Mucosa of gallbladder (tissue), 1 donor: ENCODE results near the gene PCDHGA1. TPM values are rescaled to one million over a fixed set of nuclear protein-coding genes. Genes with fewer than 3 reads are reported as not detected.
"Not testable (repeated sequence)": the region's sequence is repeated elsewhere in the genome, so short reads cannot be mapped to it uniquely, and the experiment has no call there.

ENCODE experiments used
- DNase-seq: peaks from one replicate; pipeline ENCODE4 v3.0.0-alpha.2; 2020; ENCODE audit warnings: low spot score
- total RNA-seq: library from RNA; stranded (reverse); gene quantifications from one replicate; pipeline ENCODE4 v1.2.1, GENCODE V29; 2021
- donor health status: DM: no; HTN: no; CAD: no.

PCDHGA1 gene
- total RNA-seq, 1 donor from 2014 or later, result 0.72 TPM

DNA sequence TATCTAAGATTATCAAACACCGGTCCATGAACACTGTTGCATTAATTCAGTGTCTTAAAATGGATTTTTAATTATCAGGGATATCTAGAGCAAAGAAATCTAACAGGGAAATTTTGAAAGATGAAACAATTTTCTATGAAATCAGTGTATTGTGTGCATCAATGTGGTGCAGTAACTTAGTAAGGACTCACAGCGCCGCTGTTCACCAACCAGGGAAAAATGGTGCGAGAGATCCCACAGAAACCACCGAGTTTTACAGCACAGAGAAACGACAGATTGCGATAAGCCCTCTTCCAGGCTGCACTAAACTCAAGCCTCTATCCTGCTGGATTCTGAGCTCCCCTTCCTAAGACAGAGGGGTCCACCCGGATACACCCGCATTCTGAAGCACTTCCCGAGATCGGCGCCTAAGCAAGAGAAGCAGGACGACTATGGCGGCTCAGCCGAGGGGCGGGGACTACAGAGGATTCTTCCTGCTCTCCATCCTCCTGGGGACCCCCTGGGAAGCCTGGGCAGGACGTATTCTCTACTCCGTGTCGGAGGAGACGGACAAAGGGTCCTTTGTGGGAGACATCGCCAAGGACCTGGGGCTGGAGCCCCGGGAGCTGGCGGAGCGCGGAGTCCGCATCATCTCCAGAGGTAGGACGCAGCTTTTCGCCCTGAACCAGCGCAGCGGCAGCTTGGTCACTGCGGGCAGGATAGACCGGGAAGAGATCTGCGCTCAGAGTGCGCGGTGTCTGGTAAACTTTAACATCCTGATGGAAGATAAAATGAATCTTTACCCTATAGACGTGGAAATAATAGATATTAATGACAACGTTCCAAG, 52.4 kb downstream of the PCDHGA1 start, which contains the start of gene PCDHGA7:
PCDHGA7 (plus strand) TSS at position 274 of the 826 bp plus-strand sequence; CDS start at position 432, 158 bp downstream.
- no peak for DNase-seq

- no peak for DNase-seq
Measured at GRCh38 chr5:141383345-141383744, 53.0 kb downstream of the PCDHGA1 start.

DNA sequence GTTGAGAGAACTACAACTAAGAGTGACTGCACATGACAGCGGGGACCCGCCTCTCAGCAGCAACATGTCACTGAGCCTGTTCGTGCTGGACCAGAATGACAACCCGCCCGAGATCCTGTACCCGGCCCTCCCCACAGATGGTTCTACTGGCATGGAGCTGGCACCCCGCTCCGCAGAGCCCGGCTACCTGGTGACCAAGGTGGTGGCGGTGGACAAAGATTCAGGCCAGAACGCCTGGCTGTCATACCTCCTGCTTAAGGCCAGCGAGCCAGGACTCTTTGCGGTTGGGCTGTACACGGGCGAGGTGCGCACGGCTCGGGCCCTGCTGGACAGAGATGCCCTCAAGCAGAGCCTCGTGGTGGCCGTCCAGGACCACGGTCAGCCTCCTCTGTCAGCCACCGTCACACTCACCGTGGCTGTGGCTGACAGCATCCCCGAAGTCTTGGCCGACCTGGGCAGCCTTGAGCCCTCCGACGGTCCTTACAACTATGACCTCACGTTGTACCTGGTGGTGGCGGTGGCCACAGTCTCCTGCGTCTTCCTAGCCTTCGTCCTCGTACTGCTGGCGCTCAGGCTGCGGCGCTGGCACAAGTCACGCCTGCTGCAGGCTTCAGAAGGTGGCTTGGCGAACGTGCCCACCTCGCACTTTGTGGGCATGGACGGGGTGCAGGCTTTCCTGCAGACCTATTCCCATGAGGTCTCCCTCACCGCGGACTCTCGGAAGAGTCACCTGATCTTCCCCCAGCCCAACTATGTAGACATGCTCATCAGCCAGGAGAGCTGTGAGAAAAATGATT, 54.4 kb downstream of the PCDHGA1 start:
- no peak for DNase-seq

DNA sequence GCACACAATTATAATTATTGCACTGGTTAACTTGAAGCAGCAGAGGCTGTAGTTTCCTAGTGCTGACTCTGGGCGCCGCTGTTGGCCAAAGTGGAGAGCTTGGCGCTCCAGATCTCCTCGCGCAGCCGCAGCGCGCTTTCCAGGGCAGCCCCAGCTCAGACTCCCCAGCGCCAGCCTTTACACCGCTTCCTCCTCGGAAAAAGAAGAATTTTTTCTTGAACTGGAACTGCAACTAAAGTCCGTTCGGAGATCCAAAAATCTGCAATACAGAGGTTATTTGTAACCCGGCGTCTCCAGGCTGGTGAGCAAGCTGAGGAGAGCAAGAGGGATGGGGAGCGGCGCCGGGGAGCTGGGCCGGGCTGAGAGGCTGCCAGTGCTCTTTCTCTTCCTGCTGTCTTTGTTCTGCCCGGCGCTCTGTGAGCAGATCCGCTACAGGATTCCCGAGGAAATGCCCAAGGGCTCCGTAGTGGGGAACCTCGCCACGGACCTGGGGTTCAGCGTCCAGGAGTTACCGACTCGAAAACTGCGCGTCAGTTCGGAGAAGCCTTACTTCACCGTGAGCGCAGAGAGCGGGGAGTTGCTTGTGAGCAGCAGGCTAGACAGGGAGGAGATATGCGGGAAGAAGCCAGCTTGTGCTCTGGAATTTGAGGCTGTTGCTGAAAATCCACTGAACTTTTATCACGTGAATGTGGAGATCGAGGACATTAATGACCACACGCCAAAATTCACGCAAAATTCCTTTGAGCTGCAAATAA, 57.4 kb downstream of the PCDHGA1 start, which contains the start of gene PCDHGB4:
PCDHGB4 (plus strand) TSS at position 142 of the 755 bp plus-strand sequence; CDS start at position 329, 187 bp downstream.
- not testable (repeated sequence) for DNase-seq

GRCh38 chr5:141388661-141389060, 58.3 kb downstream of the PCDHGA1 start:
- no peak for DNase-seq

DNA sequence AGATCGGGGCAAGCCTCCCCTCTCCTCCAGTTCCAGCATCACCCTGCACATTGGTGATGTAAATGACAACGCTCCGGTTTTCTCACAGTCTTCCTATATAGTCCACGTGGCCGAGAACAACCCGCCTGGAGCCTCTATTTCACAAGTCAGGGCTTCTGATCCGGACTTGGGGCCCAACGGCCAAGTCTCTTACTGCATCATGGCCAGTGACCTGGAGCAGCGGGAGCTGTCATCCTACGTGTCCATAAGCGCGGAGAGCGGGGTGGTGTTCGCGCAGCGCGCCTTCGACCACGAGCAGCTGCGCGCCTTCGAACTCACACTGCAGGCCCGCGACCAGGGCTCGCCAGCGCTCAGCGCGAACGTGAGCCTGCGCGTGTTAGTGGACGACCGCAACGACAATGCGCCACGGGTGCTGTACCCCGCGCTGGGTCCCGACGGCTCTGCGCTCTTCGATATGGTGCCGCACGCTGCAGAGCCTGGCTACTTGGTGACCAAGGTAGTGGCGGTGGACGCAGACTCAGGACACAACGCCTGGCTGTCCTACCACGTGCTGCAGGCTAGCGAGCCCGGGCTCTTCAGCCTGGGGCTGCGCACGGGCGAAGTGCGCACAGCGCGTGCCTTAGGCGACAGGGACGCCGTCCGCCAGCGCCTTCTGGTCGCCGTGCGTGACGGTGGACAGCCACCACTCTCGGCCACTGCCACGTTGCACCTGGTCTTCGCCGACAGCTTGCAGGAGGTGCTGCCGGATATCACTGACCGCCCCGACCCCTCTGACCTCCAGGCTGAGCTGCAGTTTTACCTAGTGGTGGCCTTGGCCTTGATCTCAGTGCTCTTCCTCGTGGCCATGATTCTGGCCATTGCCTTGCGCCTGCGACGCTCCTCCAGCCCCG, 59.1 kb downstream of the PCDHGA1 start:
- DNase-seq, result no peak

DNA sequence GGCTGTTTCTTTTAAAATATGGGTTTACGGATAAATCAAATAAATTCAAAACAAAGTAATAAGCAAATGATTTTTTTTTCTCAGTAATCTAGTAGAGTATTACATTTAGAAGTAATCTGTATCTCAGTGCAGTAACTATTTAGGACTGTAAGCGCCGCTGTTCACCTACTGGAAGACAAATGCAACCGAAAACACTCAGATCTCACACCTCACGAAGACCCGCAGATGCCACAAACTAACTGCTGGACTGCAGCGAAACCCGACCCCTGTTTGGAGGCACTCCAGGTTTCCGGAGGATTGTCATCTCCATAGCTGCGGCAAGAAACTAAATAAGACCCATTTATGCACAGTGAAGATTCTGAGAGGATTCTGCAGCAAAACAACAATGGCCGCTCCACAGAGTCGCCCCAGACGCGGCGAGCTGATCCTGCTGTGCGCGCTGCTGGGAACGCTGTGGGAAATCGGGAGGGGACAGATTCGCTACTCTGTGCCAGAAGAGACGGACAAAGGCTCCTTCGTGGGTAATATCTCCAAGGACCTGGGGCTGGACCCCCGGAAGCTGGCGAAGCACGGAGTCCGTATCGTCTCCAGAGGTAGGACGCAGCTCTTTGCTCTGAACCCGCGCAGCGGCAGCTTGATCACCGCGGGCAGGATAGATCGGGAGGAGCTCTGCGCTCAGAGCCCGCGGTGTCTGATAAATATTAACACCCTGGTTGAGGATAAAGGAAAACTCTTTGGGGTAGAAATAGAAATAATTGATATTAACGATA, 62.3 kb downstream of the PCDHGA1 start, which contains the start of gene PCDHGA8:
PCDHGA8 (plus strand) TSS at position 205 of the 770 bp plus-strand sequence; CDS start at position 386, 181 bp downstream.
- DNase-seq, result no peak

GRCh38 chr5:141393267-141393666, 63.0 kb downstream of the PCDHGA1 start:
- no peak for DNase-seq

- DNase-seq, result not testable (repeated sequence)
Measured at GRCh38 chr5:141394401-141395187, 64.3 kb downstream of the PCDHGA1 start.

GRCh38 chr5:141397756-141398551, 67.6 kb downstream of the PCDHGA1 start, which contains the start of gene PCDHGB5:
Gene PCDHGB5 (plus strand): TSS chr5:141397947. CDS start chr5:141398128, 181 bp downstream.
- DNase-seq, result not testable (repeated sequence)

GRCh38 chr5:141398608-141399007, 68.3 kb downstream of the PCDHGA1 start:
- no peak for DNase-seq

GRCh38 chr5:141399555-141400258, 69.4 kb downstream of the PCDHGA1 start:
- no peak for DNase-seq

GRCh38 chr5:141402553-141403243, 72.4 kb downstream of the PCDHGA1 start, which contains the start of gene PCDHGA9:
Gene PCDHGA9 (plus strand): TSS chr5:141402778. CDS start chr5:141402953, 175 bp downstream.
- DNase-seq, result no peak

DNA sequence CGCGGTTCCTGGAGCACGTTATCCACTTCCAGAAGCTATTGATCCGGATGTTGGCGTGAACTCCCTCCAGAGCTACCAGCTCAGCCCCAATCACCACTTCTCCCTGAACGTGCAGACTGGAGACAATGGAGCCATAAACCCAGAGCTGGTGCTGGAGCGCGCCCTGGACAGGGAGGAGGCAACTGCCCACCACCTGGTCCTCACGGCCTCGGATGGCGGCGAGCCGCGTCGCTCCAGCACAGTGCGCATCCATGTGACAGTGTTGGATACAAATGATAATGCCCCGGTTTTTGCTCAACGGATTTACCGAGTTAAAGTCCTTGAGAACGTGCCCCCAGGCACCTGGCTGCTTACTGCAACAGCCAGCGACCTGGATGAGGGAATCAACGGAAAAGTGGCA, 73.1 kb downstream of the PCDHGA1 start:
- DNase-seq, result no peak

- not testable (repeated sequence) for DNase-seq
Measured at GRCh38 chr5:141407790-141408505, 77.6 kb downstream of the PCDHGA1 start, which contains the start of gene PCDHGB6. Gene PCDHGB6 (plus strand): TSS chr5:141408021. CDS start chr5:141408203, 182 bp downstream.
